HEK293 (cell line): ENCODE data around the gene DNMBP.

ENCODE experiments used
- CTCF ChIA-PET: fragments of 350-600 bp; formaldehyde crosslinking; extraction: SDS; loops from one replicate; lab custom pipeline; 2021; ENCODE audit warnings: antibody characterized with exemption; lab: Yijun Ruan, JAX
- POLR2A ChIA-PET: fragments of 300-600 bp; formaldehyde crosslinking; extraction: SDS; loops from one replicate; lab custom pipeline; 2020; ENCODE audit warnings: antibody characterized with exemption, inconsistent platforms; lab: Yijun Ruan, JAX
- H3K27ac ChIP-seq: fragments of 200-500 bp; sonication (Bioruptor generic); 2 replicates; pipeline ENCODE4 v1.5.1; 2014; ENCODE audit warnings: low read depth, low read length, control low read depth, inconsistent platforms; ENCODE audit errors: extremely low read depth
- H3K36me3 ChIP-seq, 2 experiments: fragments of 200-500 bp in 1 of 2; sonication (Bioruptor generic) in 1 of 2; 1 replicate in 1 of 2; 2 replicates in 1 of 2; pipeline ENCODE4 v1.5.1; 2014 to 2017; ENCODE audit warnings: inconsistent platforms in 2 of 2, low read length in 2 of 2; ENCODE audit not compliant: control insufficient read depth in 2 of 2, insufficient read depth in 1 of 2
- H3K4me1 ChIP-seq: fragments of 200-500 bp; sonication (Bioruptor generic); 2 replicates; pipeline ENCODE4 v1.5.1; 2014; ENCODE audit warnings: mild to moderate bottlenecking, low read length, inconsistent platforms; ENCODE audit not compliant: control insufficient read depth, insufficient read depth
- H3K4me3 ChIP-seq: 2 replicates; pipeline ENCODE4 v1.5.1; 2011; ENCODE audit warnings: low read depth, mild to moderate bottlenecking, control low read depth, low read length, moderate library complexity
- H3K9me3 ChIP-seq: fragments of 200-500 bp; sonication (Bioruptor generic); 2 replicates; pipeline ENCODE4 v1.5.1; 2014; ENCODE audit warnings: low read depth, low read length, inconsistent platforms; ENCODE audit not compliant: control insufficient read depth, insufficient read depth
- BCL6B ChIP-seq: fragments of 450-650 bp; formaldehyde crosslinking; IDR thresholded peaks from 2 replicates; pipeline ENCODE4 v1.5.1; 2017; ENCODE audit warnings: missing biosample characterization, missing genetic modification characterization
- MEIS1 ChIP-seq: sonication (generic); formaldehyde crosslinking; IDR thresholded peaks from 2 replicates; pipeline ENCODE4 v1.8.1; 2022; ENCODE audit warnings: missing genetic modification reagents, mild to moderate bottlenecking, borderline replicate concordance
- YY1 ChIP-seq: fragments of 450-650 bp; formaldehyde crosslinking; IDR thresholded peaks from 2 replicates; pipeline ENCODE4 v1.5.1; 2018; ENCODE audit warnings: missing biosample characterization, missing genetic modification characterization
- ZFP37 ChIP-seq: fragments of 450-650 bp; formaldehyde crosslinking; IDR thresholded peaks from 2 replicates; pipeline ENCODE4 v1.5.1; 2016; ENCODE audit warnings: missing biosample characterization, missing genetic modification characterization
- ZNF2 ChIP-seq: fragments of 450-650 bp; formaldehyde crosslinking; IDR thresholded peaks from 2 replicates; pipeline ENCODE4 v1.5.1; 2016; ENCODE audit warnings: missing biosample characterization, missing genetic modification characterization
- ZNF266 ChIP-seq: fragments of 450-650 bp; formaldehyde crosslinking; IDR thresholded peaks from 2 replicates; pipeline ENCODE4 v1.5.1; 2016; ENCODE audit warnings: missing biosample characterization, missing genetic modification characterization, low read depth
- ZNF624 ChIP-seq: fragments of 450-650 bp; formaldehyde crosslinking; IDR thresholded peaks from 2 replicates; pipeline ENCODE4 v1.5.1; 2017; ENCODE audit warnings: missing biosample characterization, missing genetic modification characterization
- ZNF626 ChIP-seq: fragments of 450-650 bp; sonication (Bioruptor Pico); formaldehyde crosslinking; IDR thresholded peaks from 2 replicates; pipeline ENCODE4 v1.5.1; 2018; ENCODE audit warnings: missing biosample characterization, missing genetic modification characterization, inconsistent platforms
- ZNF639 ChIP-seq: fragments of 450-650 bp; formaldehyde crosslinking; IDR thresholded peaks from 2 replicates; pipeline ENCODE4 v1.5.1; 2016; ENCODE audit warnings: missing biosample characterization, missing genetic modification characterization
- ZNF707 ChIP-seq: fragments of 450-650 bp; formaldehyde crosslinking; IDR thresholded peaks from 2 replicates; pipeline ENCODE4 v1.5.1; 2016; ENCODE audit warnings: missing biosample characterization, missing genetic modification characterization
- ZSCAN5A ChIP-seq: fragments of 450-650 bp; formaldehyde crosslinking; IDR thresholded peaks from 2 replicates; pipeline ENCODE4 v1.5.1; 2016; ENCODE audit warnings: missing biosample characterization, missing genetic modification characterization

DNMBP gene

GRCh38 chr10:99880080-99880835 lies 129.5 kb downstream of the DNMBP start:
- peaks cover 38 to 80% of the 10 kb centered on the region in 2 experiments for H3K36me3 ChIP-seq
- no peak overlapping the region for H3K4me3 ChIP-seq
- CTCF ChIA-PET: interaction anchor here (1.1 kb wide), 1 partner anchor 34 kb away, joined by 3 read pairs; no protein-coding TSS in a partner anchor
- POLR2A ChIA-PET: no interaction called here
- TF ChIP-seq ZNF707 (tag by site-specific recombination) (no peak), YY1 (tag by site-specific recombination) (no peak), ZNF639 (tag by site-specific recombination) (no peak), ZNF624 (no peak), ZSCAN5A (no peak)
- no peaks in the 10 kb centered on the region for H3K4me1 ChIP-seq
- H3K9me3 ChIP-seq: no peaks in the 10 kb centered on the region
- no peak overlapping the region for H3K27ac ChIP-seq

GRCh38 chr10:99875473-99875872 lies 134.3 kb downstream of the DNMBP start:
- Histone ChIP-seq H3K27ac (no peak overlapping the region), H3K4me3 (no peak overlapping the region), H3K4me1 (no peaks in the 10 kb centered on the region), H3K36me3 (peaks cover 8 to 43% of the 10 kb centered on the region in 2 experiments), H3K9me3 (no peaks in the 10 kb centered on the region)
- ChIA-PET POLR2A (interaction anchor here (1.5 kb wide), 1 partner anchor 143 kb away, joined by 3 read pairs; the partner anchor contains the start of genes COX15 and CUTC), CTCF (interaction anchor here (0.6 to 2.0 kb wide), 3 partner anchors 30 to 983 kb away, joined by 3 to 8 read pairs (median 5); no protein-coding TSS in a partner anchor)
- no peak for TF ChIP-seq ZNF266 (tag by site-specific recombination)
- no peak for TF ChIP-seq ZNF626 (tag by site-specific recombination)
- TF ChIP-seq BCL6B: no peak
- TF ChIP-seq MEIS1 (CRISPR knock-in tag): no peak
- TF ChIP-seq ZNF2 (tag by site-specific recombination): no peak
- TF ChIP-seq ZNF624: no peak

- no peaks in the 10 kb centered on the region for H3K4me1 ChIP-seq
- H3K36me3 ChIP-seq: peaks cover 4 to 33% of the 10 kb centered on the region in 2 experiments; a peak in 2 of 3 replicates
- TF ChIP-seq ZFP37 (tag by site-specific recombination): no peak
- H3K9me3 ChIP-seq: no peaks in the 10 kb centered on the region
- ChIA-PET POLR2A (interaction anchor here (0.7 to 1.5 kb wide), 2 partner anchors 10 to 142 kb away, joined by 3 read pairs; partner anchors contain the start of genes COX15 and CUTC), CTCF (interaction anchor here (0.7 to 2.0 kb wide), 4 partner anchors 15 to 171 kb away, joined by 3 to 8 read pairs (median 3); no protein-coding TSS in a partner anchor)
- H3K27ac ChIP-seq: no peak overlapping the region
- no peak overlapping the region for H3K4me3 ChIP-seq
Measured at GRCh38 chr10:99874341-99875085, 135.2 kb downstream of the DNMBP start.
